Ishikawa (cell line): Measurements from ENCODE around the gene OR2AE1.

Source experiments
- CEBPB ChIP-seq: IDR thresholded peaks from 2 replicates; pipeline ENCODE4 v1.6.1; 2012
- EP300 ChIP-seq: IDR thresholded peaks from 2 replicates; pipeline ENCODE4 v1.6.1; 2012; ENCODE audit warnings: borderline replicate concordance
- NFIC ChIP-seq: IDR thresholded peaks from 2 replicates; pipeline ENCODE4 v1.6.1; 2012
- RAD21 ChIP-seq: IDR thresholded peaks from 2 replicates; pipeline ENCODE4 v1.6.1; 2012; ENCODE audit warnings: low read depth
- TAF1 ChIP-seq: IDR thresholded peaks from 2 replicates; pipeline ENCODE4 v1.6.1; 2012; ENCODE audit warnings: low read depth, mild to moderate bottlenecking
- TCF12 ChIP-seq: IDR thresholded peaks from 2 replicates; pipeline ENCODE4 v1.6.1; 2012; ENCODE audit warnings: low read depth
- YY1 ChIP-seq: IDR thresholded peaks from 2 replicates; pipeline ENCODE4 v1.6.1; 2012; ENCODE audit warnings: low read depth
- TF ChIP-seq, protein P1 (sequence below): IDR thresholded peaks from 2 replicates; pipeline ENCODE4 v1.6.1; 2012; ENCODE audit warnings: low read depth, mild to moderate bottlenecking
- TF ChIP-seq, protein P2 (sequence below): IDR thresholded peaks from 2 replicates; pipeline ENCODE4 v1.6.1; 2012

DNA sequence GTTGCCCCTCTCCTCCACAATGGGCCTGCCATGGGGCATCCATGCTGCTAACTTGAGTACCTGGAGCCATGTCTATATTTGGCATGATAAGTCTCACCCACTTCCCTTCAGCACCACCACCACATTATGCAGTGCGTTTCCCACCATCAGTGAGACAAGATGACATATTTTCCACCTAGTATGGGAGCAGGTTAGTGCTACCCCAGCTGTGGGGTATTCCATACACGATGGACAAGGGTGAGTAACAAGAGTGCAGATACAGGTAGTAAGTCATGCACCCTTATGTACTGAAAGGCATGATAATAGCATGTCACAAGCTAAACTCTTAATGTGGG, 21.2 kb upstream of the OR2AE1 start:
- TF ChIP-seq TAF1 (no peak), EP300 (no peak), CEBPB (no peak), NFIC (no peak), RAD21 (no peak), TCF12 (no peak), YY1 (no peak)
- TF ChIP-seq, protein P1, sequence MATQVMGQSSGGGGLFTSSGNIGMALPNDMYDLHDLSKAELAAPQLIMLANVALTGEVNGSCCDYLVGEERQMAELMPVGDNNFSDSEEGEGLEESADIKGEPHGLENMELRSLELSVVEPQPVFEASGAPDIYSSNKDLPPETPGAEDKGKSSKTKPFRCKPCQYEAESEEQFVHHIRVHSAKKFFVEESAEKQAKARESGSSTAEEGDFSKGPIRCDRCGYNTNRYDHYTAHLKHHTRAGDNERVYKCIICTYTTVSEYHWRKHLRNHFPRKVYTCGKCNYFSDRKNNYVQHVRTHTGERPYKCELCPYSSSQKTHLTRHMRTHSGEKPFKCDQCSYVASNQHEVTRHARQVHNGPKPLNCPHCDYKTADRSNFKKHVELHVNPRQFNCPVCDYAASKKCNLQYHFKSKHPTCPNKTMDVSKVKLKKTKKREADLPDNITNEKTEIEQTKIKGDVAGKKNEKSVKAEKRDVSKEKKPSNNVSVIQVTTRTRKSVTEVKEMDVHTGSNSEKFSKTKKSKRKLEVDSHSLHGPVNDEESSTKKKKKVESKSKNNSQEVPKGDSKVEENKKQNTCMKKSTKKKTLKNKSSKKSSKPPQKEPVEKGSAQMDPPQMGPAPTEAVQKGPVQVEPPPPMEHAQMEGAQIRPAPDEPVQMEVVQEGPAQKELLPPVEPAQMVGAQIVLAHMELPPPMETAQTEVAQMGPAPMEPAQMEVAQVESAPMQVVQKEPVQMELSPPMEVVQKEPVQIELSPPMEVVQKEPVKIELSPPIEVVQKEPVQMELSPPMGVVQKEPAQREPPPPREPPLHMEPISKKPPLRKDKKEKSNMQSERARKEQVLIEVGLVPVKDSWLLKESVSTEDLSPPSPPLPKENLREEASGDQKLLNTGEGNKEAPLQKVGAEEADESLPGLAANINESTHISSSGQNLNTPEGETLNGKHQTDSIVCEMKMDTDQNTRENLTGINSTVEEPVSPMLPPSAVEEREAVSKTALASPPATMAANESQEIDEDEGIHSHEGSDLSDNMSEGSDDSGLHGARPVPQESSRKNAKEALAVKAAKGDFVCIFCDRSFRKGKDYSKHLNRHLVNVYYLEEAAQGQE: no peak
- TF ChIP-seq, protein P2, sequence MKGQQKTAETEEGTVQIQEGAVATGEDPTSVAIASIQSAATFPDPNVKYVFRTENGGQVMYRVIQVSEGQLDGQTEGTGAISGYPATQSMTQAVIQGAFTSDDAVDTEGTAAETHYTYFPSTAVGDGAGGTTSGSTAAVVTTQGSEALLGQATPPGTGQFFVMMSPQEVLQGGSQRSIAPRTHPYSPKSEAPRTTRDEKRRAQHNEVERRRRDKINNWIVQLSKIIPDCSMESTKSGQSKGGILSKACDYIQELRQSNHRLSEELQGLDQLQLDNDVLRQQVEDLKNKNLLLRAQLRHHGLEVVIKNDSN: no peak
